K562 (cell line): ENCODE data around the gene APOL3. TPM values are rescaled to one million over a fixed set of nuclear protein-coding genes. Genes with fewer than 3 reads are reported as not detected.
A peak's percentile ranks its signal among the peaks of the same experiment; 100 is the strongest.

Source experiments
- ATAC-seq: fragments of 200-7000 bp; cut with Tn5 transposase; 3 replicates; pipeline ENCODE4 v1.9.1; 2020; ENCODE audit warnings: moderate library complexity
- BruUV-seq: library from RNA; stranded (reverse); fragments of 400-500 nt; replicated peaks from 2 replicates; lab custom pipeline; 2021; lab: Mats Ljungman, UMichigan
- CTCF ChIA-PET: fragments of 300-600 bp; formaldehyde crosslinking; extraction: SDS; loops from one replicate; lab custom pipeline; 2021; ENCODE audit warnings: low intra/inter-chr PET ratio; lab: Yijun Ruan, JAX
- POLR2A ChIA-PET: fragments of 300-600, 350-650 bp; sonication (Branson Sonifier 250); formaldehyde crosslinking; extraction: SDS; loops from one replicate; lab custom pipeline; 2021; ENCODE audit warnings: antibody characterized with exemption, inconsistent platforms; lab: Yijun Ruan, JAX
- DNase-seq, 4 experiments: peaks; one replicate each; pipeline versions ENCODE4 v3.0.0 to v3.0.0-alpha.2; 2011 to 2018; ENCODE audit warnings: low spot score in 3 of 4, mixed read lengths in 3 of 4; ENCODE audit errors: extremely low read depth in 1 of 4
- FAIRE-seq: peaks from 2 replicates; lab custom pipeline; 2011; peaks lifted over from hg19 to GRCh38; lab: Jason Lieb, UNC
- H2AFZ ChIP-seq: 2 replicates; pipeline ENCODE4 v1.6.0; 2011; ENCODE audit warnings: low read depth, low read length, control low read depth, inconsistent platforms
- H3K27ac ChIP-seq: fragments of 200-600 bp; 3 replicates; pipeline ENCODE4 v1.8.0; 2011; ENCODE audit warnings: low read depth, mild to moderate bottlenecking, control low read depth, inconsistent platforms, low read length, moderate library complexity, mixed read lengths; ENCODE audit errors: extremely low read depth
- H3K27me3 ChIP-seq, 2 experiments: fragments of 300-600 bp in 1 of 2; 2 replicates in 1 of 2; 3 replicates in 1 of 2; pipeline versions ENCODE4 v1.6.0 to v1.8.0; 2011; ENCODE audit warnings: inconsistent platforms in 2 of 2, low read length in 2 of 2, mild to moderate bottlenecking in 1 of 2, mixed read lengths in 1 of 2, moderate library complexity in 1 of 2; ENCODE audit not compliant: control insufficient read depth in 2 of 2, insufficient read depth in 2 of 2
- H3K36me3 ChIP-seq: fragments of 300-600 bp; 3 replicates; pipeline ENCODE4 v1.8.0; 2011; ENCODE audit warnings: mild to moderate bottlenecking, low read length, inconsistent platforms; ENCODE audit not compliant: control insufficient read depth, insufficient read depth
- H3K4me1 ChIP-seq, 2 experiments: fragments of 200-600 bp in 1 of 2; replicated peaks in 1 of 2; 2 replicates in 1 of 2; 3 replicates in 1 of 2; pipeline versions ENCODE4 v1.5.1 to v1.8.0; 2011; ENCODE audit warnings: inconsistent platforms in 2 of 2, low read length in 2 of 2, mild to moderate bottlenecking in 1 of 2, mixed read lengths in 1 of 2, moderate library complexity in 1 of 2; ENCODE audit not compliant: control insufficient read depth in 2 of 2, insufficient read depth in 2 of 2
- H3K4me2 ChIP-seq: 2 replicates; pipeline ENCODE4 v1.6.1; 2011; ENCODE audit warnings: low read length, control low read depth, inconsistent platforms, mixed read lengths; ENCODE audit not compliant: insufficient read depth
- H3K4me3 ChIP-seq: fragments of 200-600 bp; sonication (generic), shearing (Covaris generic); 2 replicates; pipeline ENCODE4 v1.5.1; 2016; ENCODE audit warnings: control low read depth, inconsistent platforms
- H3K79me2 ChIP-seq: fragments of 200-600 bp; 3 replicates; pipeline ENCODE4 v1.8.0; 2011; ENCODE audit warnings: low read length, inconsistent platforms; ENCODE audit not compliant: control insufficient read depth, insufficient read depth
- H3K9ac ChIP-seq, 2 experiments: 2 replicates each; pipeline versions ENCODE4 v1.6.0 to v1.6.1; 2011; ENCODE audit warnings: low read depth in 2 of 2, low read length in 2 of 2, control low read depth in 1 of 2, inconsistent platforms in 1 of 2, mild to moderate bottlenecking in 1 of 2, mixed read lengths in 1 of 2; ENCODE audit not compliant: insufficient read depth in 1 of 2
- H3K9me1 ChIP-seq: one replicate; pipeline ENCODE4 v1.6.0; 2011; ENCODE audit warnings: inconsistent platforms, mild to moderate bottlenecking, low read length, moderate library complexity; ENCODE audit not compliant: control insufficient read depth, insufficient read depth
- H3K9me3 ChIP-seq: replicated peaks from 2 replicates; pipeline ENCODE4 v1.5.1; 2011; ENCODE audit warnings: low read depth, low read length, inconsistent platforms; ENCODE audit not compliant: control insufficient read depth, insufficient read depth
- H4K20me1 ChIP-seq: replicated peaks from 2 replicates; pipeline ENCODE4 v1.6.1; 2011; ENCODE audit warnings: low read length, inconsistent platforms, mixed read lengths; ENCODE audit not compliant: control insufficient read depth, insufficient read depth
- ASH1L ChIP-seq: fragments of 450-650 bp; IDR thresholded peaks from 2 replicates; pipeline ENCODE4 v1.6.1; 2018; ENCODE audit warnings: borderline replicate concordance, mild to moderate bottlenecking, low read depth; ENCODE audit not compliant: partially characterized antibody
- CTCF ChIP-seq, 3 experiments: IDR thresholded peaks in 2 of 3; conservative IDR thresholded peaks in 1 of 3; 2 replicates each; pipeline ENCODE4 v1.5.1; 2011 to 2012; ENCODE audit warnings: low read length in 3 of 3, mild to moderate bottlenecking in 3 of 3, control low read depth in 2 of 3, improper control_type of control experiment in 1 of 3, inconsistent platforms in 1 of 3, low read depth in 1 of 3, mixed read lengths in 1 of 3, moderate library complexity in 1 of 3; ENCODE audit not compliant: insufficient read depth in 2 of 3
- CTCFL ChIP-seq: IDR thresholded peaks from 2 replicates; pipeline ENCODE4 v1.6.1; 2011; ENCODE audit warnings: borderline replicate concordance, low read depth, mild to moderate bottlenecking, moderate library complexity, low read length; ENCODE audit not compliant: insufficient read depth, poor library complexity, severe bottlenecking
- FOSL1 ChIP-seq: fragments of 200-800 bp; sonication (Bioruptor generic); conservative IDR thresholded peaks from 2 replicates; pipeline ENCODE4 v1.6.1; 2016; ENCODE audit warnings: missing genetic modification characterization, missing compliant biosample characterization
- NFE2 ChIP-seq: IDR thresholded peaks from 2 replicates; pipeline ENCODE4 v1.6.1; 2014; ENCODE audit warnings: antibody characterized with exemption, low read depth
- NFIC ChIP-seq: fragments of 450-650 bp; IDR thresholded peaks from 2 replicates; pipeline ENCODE4 v1.6.1; 2017; ENCODE audit warnings: mild to moderate bottlenecking, inconsistent platforms
- NR2C2 ChIP-seq, 2 experiments: fragments of 200-800 bp in 1 of 2; sonication (Bioruptor generic) in 1 of 2; sonication (generic) in 1 of 2; formaldehyde crosslinking in 1 of 2; IDR thresholded peaks; 2 replicates each; pipeline versions ENCODE4 v1.6.1 to v1.8.0; 2016 to 2022; ENCODE audit warnings: mild to moderate bottlenecking in 1 of 2, missing compliant biosample characterization in 1 of 2, missing genetic modification characterization in 1 of 2, missing genetic modification reagents in 1 of 2
- PHF21A ChIP-seq: fragments of 450-650 bp; IDR thresholded peaks from 2 replicates; pipeline ENCODE4 v1.6.1; 2017; ENCODE audit warnings: low read depth, borderline replicate concordance
- RCOR1 ChIP-seq, 2 experiments: IDR thresholded peaks; 2 replicates each; pipeline ENCODE4 v1.6.1; 2012; ENCODE audit warnings: low read depth in 2 of 2, low read length in 2 of 2, borderline replicate concordance in 1 of 2, improper control_type of control experiment in 1 of 2
- YY1 ChIP-seq, 3 experiments: IDR thresholded peaks; 2 replicates each; pipeline ENCODE4 v1.6.1; 2011; ENCODE audit warnings: low read length in 2 of 3, mild to moderate bottlenecking in 2 of 3, moderate library complexity in 2 of 3, borderline replicate concordance in 1 of 3, control low read depth in 1 of 3, low read depth in 1 of 3; ENCODE audit not compliant: insufficient read depth in 3 of 3, insufficient replicate concordance in 2 of 3, control insufficient read depth in 1 of 3, insufficient read length in 1 of 3; ENCODE audit errors: extremely low read depth in 1 of 3
- ZNF140 ChIP-seq: fragments of 250-450 bp; sonication (Bioruptor Pico); IDR thresholded peaks from 2 replicates; pipeline ENCODE4 v1.8.0; 2021; ENCODE audit warnings: moderate library complexity, mild to moderate bottlenecking, inconsistent platforms
- ZNF41 ChIP-seq: fragments of 250-450 bp; sonication (Bioruptor Pico); conservative IDR thresholded peaks from 2 replicates; pipeline ENCODE4 v1.4.0; 2020; ENCODE audit warnings: mild to moderate bottlenecking
- ZNF57 ChIP-seq: fragments of 450-650 bp; formaldehyde crosslinking; IDR thresholded peaks from 2 replicates; pipeline ENCODE4 v1.4.0; 2020; ENCODE audit warnings: mild to moderate bottlenecking, moderate library complexity
- WGBS: fragments of 100-300 bp; shearing (Covaris generic); methylation state at CpG from one replicate; pipeline ENCODE4 v1.1.6; 2016; ENCODE audit warnings: low coverage, mixed read lengths; ENCODE audit not compliant: insufficient coverage; ENCODE audit errors: missing lambda C conversion rate; 5-methylcytosine and 5-hydroxymethylcytosine counted together
- in situ Hi-C: fragments of 300-500 bp; cut with MboI; formaldehyde crosslinking; loops from 4 replicates; pipeline ENCODE4 v1.15.0; 2018; ENCODE audit warnings: inconsistent platforms, mixed read lengths
- intact Hi-C: fragments of 100-400 bp; cut with micrococcal nuclease; formaldehyde crosslinking; loops from 2 replicates; pipeline ENCODE4 v1.14.2; 2022
- polyA plus RNA-seq, 8 experiments: library from polyadenylated mRNA; depleted of rRNA in 4 of 8; stranded (reverse) in 5 of 8; unstranded in 3 of 8; fragments of >200 nt; fragmentation: Nextera tagmentation in 2 of 8; fragmentation: Illumina TruSeq in 1 of 8; extraction: Ambion mirVana in 2 of 8; extraction: Trizol in 1 of 8; gene quantifications; 2 replicates each; pipeline versions ENCODE4 v1.2.1 to v1.2.3, GENCODE V29; 2011 to 2014; ENCODE audit warnings: inconsistent platforms in 1 of 8, missing spikeins in 1 of 8
- total RNA-seq, 7 experiments: library from RNA; depleted of rRNA in 6 of 7; stranded (reverse); fragments of >200 nt in 6 of 7; fragmentation: Illumina TruSeq in 2 of 7; extraction: Trizol in 2 of 7; gene quantifications; 2 replicates each; pipeline versions ENCODE4 v1.2.1 to v1.2.3, GENCODE V29; 2011 to 2021; ENCODE audit warnings: low replicate concordance in 1 of 7
- TF ChIP-seq, protein P1 (sequence below): fragments of 450-650 bp; formaldehyde crosslinking; IDR thresholded peaks from 2 replicates; pipeline ENCODE4 v1.4.0; 2020; ENCODE audit warnings: mild to moderate bottlenecking, mixed read lengths

APOL3 gene
- total and polyA plus RNA-seq, 9 of the 15 experiments (the other 6 are each of a cell fraction or from before 2014, with no cell fraction given) = 0.25 to 1.1 (median 0.56) TPM; not detected in 1

GRCh38 chr22:36104988-36105387, 55.6 kb downstream of the APOL3 start (continued):
- TF ChIP-seq PHF21A (no peak), ASH1L (no peak), ZNF140 (CRISPR knock-in tag) (no peak), FOSL1 (tag) (peak; percentile 42; the same call in 1 of the 2 replicates), ZNF41 (CRISPR knock-in tag) (no peak), NFIC (no peak)

GRCh38 chr22:36104435-36104834, 56.1 kb downstream of the APOL3 start:
- no peak overlapping the region for H3K4me2 ChIP-seq
- intact Hi-C loops = no loop called here
- peak; percentile 79 for FAIRE-seq
- no peak overlapping the region for H3K4me3 ChIP-seq
- no peak overlapping the region for H3K27ac ChIP-seq
- no peaks in the 10 kb centered on the region for H3K79me2 ChIP-seq
- peak; percentile 88 for ATAC-seq
- H4K20me1 ChIP-seq = no peaks in the 10 kb centered on the region
- H3K27me3 ChIP-seq = no peaks in the 10 kb centered on the region
- no peaks in the 10 kb centered on the region for H3K36me3 ChIP-seq
- in situ Hi-C loops = no loop called here
- no TSS peak for BruUV-seq
- WGBS = 13% methylated on average over 8 of the region's 9 CpGs
- ChIA-PET CTCF (no interaction called here), POLR2A (interaction anchor here (1.1 kb wide), 1 partner anchor 10 kb away, joined by 3 read pairs; no protein-coding TSS in a partner anchor)
- peak overlapping the region; percentile 92 for H2AFZ ChIP-seq
- peaks cover 0 to 3% of the 10 kb centered on the region in 2 experiments; a peak in 1 of 5 replicates for H3K4me1 ChIP-seq
- no peaks in the 10 kb centered on the region for H3K9me3 ChIP-seq
- no peak overlapping the region for H3K9ac ChIP-seq
- H3K9me1 ChIP-seq = no peaks in the 10 kb centered on the region
- DNase-seq = peak; percentile 33 to 52 (median 42)
- peak in 1 of 3 experiments; percentile 17 for TF ChIP-seq YY1 (IDR thresholded peaks at IDR 0.05; ENCODE audit: borderline replicate concordance in 1 of 3, control insufficient read depth in 1 of 3, extremely low read depth in 1 of 3, insufficient read depth in 3 of 3, insufficient read length in 1 of 3, insufficient replicate concordance in 2 of 3, low read depth in 1 of 3, low read length in 2 of 3)
- peak; percentile 28 to 49 (median 44) for TF ChIP-seq CTCF (IDR thresholded peaks at IDR 0.05 in 2 of 3, conservative IDR thresholded peaks at IDR 0.05 in 1 of 3; ENCODE audit: insufficient read depth in 2 of 3, low read depth in 1 of 3, low read length in 3 of 3)
- TF ChIP-seq NFE2 = peak; percentile 39; the same call in 1 of the 2 replicates
- TF ChIP-seq RCOR1 (IDR thresholded peaks at IDR 0.05; ENCODE audit: borderline replicate concordance in 1 of 2, low read depth in 2 of 2, low read length in 2 of 2) = peak in 1 of 2 experiments; percentile 38; a peak in 1 of 4 replicates
- TF ChIP-seq ZNF57 = no peak
- TF ChIP-seq CTCFL = peak; percentile 19
- no peak for TF ChIP-seq NR2C2 (CRISPR knock-in tag; IDR thresholded peaks at IDR 0.05)
- TF ChIP-seq NR2C2 (tag; IDR thresholded peaks at IDR 0.05) = no peak
- TF ChIP-seq, protein P1, sequence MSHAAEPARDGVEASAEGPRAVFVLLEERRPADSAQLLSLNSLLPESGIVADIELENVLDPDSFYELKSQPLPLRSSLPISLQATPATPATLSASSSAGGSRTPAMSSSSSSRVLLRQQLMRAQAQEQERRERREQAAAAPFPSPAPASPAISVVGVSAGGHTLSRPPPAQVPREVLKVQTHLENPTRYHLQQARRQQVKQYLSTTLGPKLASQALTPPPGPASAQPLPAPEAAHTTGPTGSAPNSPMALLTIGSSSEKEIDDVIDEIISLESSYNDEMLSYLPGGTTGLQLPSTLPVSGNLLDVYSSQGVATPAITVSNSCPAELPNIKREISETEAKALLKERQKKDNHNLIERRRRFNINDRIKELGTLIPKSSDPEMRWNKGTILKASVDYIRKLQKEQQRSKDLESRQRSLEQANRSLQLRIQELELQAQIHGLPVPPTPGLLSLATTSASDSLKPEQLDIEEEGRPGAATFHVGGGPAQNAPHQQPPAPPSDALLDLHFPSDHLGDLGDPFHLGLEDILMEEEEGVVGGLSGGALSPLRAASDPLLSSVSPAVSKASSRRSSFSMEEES (CRISPR knock-in tag) = no peak
